Fibroblast of skin of right quadriceps (primary cell): ENCODE data around the gene ACSL6.

Source experiments
- DNase-seq: peaks from one replicate; pipeline ENCODE4 v3.0.0-alpha.2; 2013

The ACSL6 gene

GRCh38 chr5:132044207-132044606 is 32.7 kb upstream of the ACSL6 start:
- no peak for DNase-seq

GRCh38 chr5:132037353-132037752 is 25.9 kb upstream of the ACSL6 start:
- DNase-seq = no peak

GRCh38 chr5:132033122-132033521 is 21.7 kb upstream of the ACSL6 start:
- DNase-seq = no peak

GRCh38 chr5:132032196-132032595 is 20.7 kb upstream of the ACSL6 start:
- DNase-seq = no peak

- DNase-seq = no peak
Measured at GRCh38 chr5:132030610-132031009, 19.2 kb upstream of the ACSL6 start.

- no peak for DNase-seq
Measured at GRCh38 chr5:132029609-132030330, 18.3 kb upstream of the ACSL6 start.

GRCh38 chr5:132027027-132027426 is 15.6 kb upstream of the ACSL6 start:
- no peak for DNase-seq

- DNase-seq = no peak
Measured at GRCh38 chr5:132026516-132027008, 15.1 kb upstream of the ACSL6 start.

- DNase-seq = no peak
Measured at GRCh38 chr5:132025403-132025971, 14.0 kb upstream of the ACSL6 start.

- no peak for DNase-seq
Measured at GRCh38 chr5:132024789-132025402, 13.4 kb upstream of the ACSL6 start.

GRCh38 chr5:132024117-132024435 is 12.6 kb upstream of the ACSL6 start:
- no peak for DNase-seq

GRCh38 chr5:132023258-132024116 is 12.0 kb upstream of the ACSL6 start:
- DNase-seq = no peak

- no peak for DNase-seq
Measured at GRCh38 chr5:132022737-132023136, 11.3 kb upstream of the ACSL6 start.

GRCh38 chr5:132021654-132022053 is 10.2 kb upstream of the ACSL6 start:
- DNase-seq = no peak

- DNase-seq = no peak
Measured at GRCh38 chr5:132020568-132021339, 9.3 kb upstream of the ACSL6 start.

GRCh38 chr5:132019857-132020555 is 8.5 kb upstream of the ACSL6 start:
- DNase-seq = no peak

GRCh38 chr5:132019337-132019736 is 7.9 kb upstream of the ACSL6 start:
- DNase-seq = no peak

GRCh38 chr5:132017738-132018625 is 6.5 kb upstream of the ACSL6 start:
- DNase-seq = no peak

GRCh38 chr5:132017316-132017715 is 5.9 kb upstream of the ACSL6 start:
- DNase-seq = no peak

- no peak for DNase-seq
Measured at GRCh38 chr5:132016721-132017250, 5.3 kb upstream of the ACSL6 start.

GRCh38 chr5:132013711-132014110 is 2.3 kb upstream of the ACSL6 start:
- DNase-seq = no peak
